Left ventricle myocardium inferior (tissue), 1 donor: Measurements from ENCODE around the gene GNAI1. TPM values are rescaled to one million over a fixed set of nuclear protein-coding genes. Genes with fewer than 3 reads are reported as not detected.

Experiments
- DNase-seq: peaks from one replicate; pipeline ENCODE4 v3.0.0-alpha.2; 2020
- H3K27ac ChIP-seq: fragments of 200-600 bp; replicated peaks from 2 replicates; pipeline ENCODE4 v1.8.0; 2021
- H3K27me3 ChIP-seq: fragments of 200-600 bp; 2 replicates; pipeline ENCODE4 v1.8.0; 2021; ENCODE audit warnings: low read depth
- H3K36me3 ChIP-seq: fragments of 200-600 bp; 2 replicates; pipeline ENCODE4 v1.8.0; 2021
- H3K4me1 ChIP-seq: fragments of 200-600 bp; 2 replicates; pipeline ENCODE4 v1.8.0; 2021
- H3K4me3 ChIP-seq: fragments of 200-600 bp; 2 replicates; pipeline ENCODE4 v1.8.0; 2021; ENCODE audit warnings: mild to moderate bottlenecking, moderate library complexity
- H3K9me3 ChIP-seq: fragments of 200-600 bp; replicated peaks from 2 replicates; pipeline ENCODE4 v1.8.0; 2021
- CTCF ChIP-seq: fragments of 200-600 bp; IDR thresholded peaks from 2 replicates; pipeline ENCODE4 v1.8.0; 2021; ENCODE audit warnings: antibody characterized with exemption, mild to moderate bottlenecking, borderline replicate concordance
- intact Hi-C: fragments of 100-400 bp; cut with micrococcal nuclease; formaldehyde crosslinking; loops from one replicate; pipeline ENCODE4 v1.11.0; 2022
- total RNA-seq: library from RNA; stranded (reverse); fragmentation: NEBNext Ultra II Directional; extraction: Animal tissue kit (Norgen Biotek cat#: 25700); gene quantifications from one replicate; pipeline ENCODE4 v1.2.1, GENCODE V29; 2021
- donor health status: DM: no; HTN: yes; CAD: no; lungs with severe emphysema.

GNAI1 gene
- total RNA-seq, 1 donor from 2014 or later: 14.5 TPM

GRCh38 chr7:80243425-80243824, 108.8 kb downstream of the GNAI1 start:
- Histone ChIP-seq H3K4me1 (peaks cover 7% of the 10 kb centered on the region), H3K9me3 (no peaks in the 10 kb centered on the region), H3K36me3 (no peaks in the 10 kb centered on the region), H3K4me3 (no peak overlapping the region), H3K27ac (no peak overlapping the region), H3K27me3 (no peaks in the 10 kb centered on the region)
- intact Hi-C loops: no loop called here
- no peak for TF ChIP-seq CTCF
- DNase-seq: no peak

GRCh38 chr7:80244206-80244916, 109.7 kb downstream of the GNAI1 start:
- DNase-seq: no peak
- H3K27ac ChIP-seq: peak overlapping the region; percentile 40
- intact Hi-C loops: no loop called here
- no peaks in the 10 kb centered on the region for H3K36me3 ChIP-seq
- H3K9me3 ChIP-seq: no peaks in the 10 kb centered on the region
- no peak overlapping the region for H3K4me3 ChIP-seq
- no peak for TF ChIP-seq CTCF
- H3K4me1 ChIP-seq: peaks cover 7% of the 10 kb centered on the region
- no peaks in the 10 kb centered on the region for H3K27me3 ChIP-seq

- Histone ChIP-seq H3K36me3 (no peaks in the 10 kb centered on the region), H3K27me3 (no peaks in the 10 kb centered on the region), H3K4me1 (peaks cover 7% of the 10 kb centered on the region), H3K9me3 (no peaks in the 10 kb centered on the region), H3K27ac (no peak overlapping the region), H3K4me3 (no peak overlapping the region)
- intact Hi-C loops: no loop called here
- TF ChIP-seq CTCF: no peak
- no peak for DNase-seq
Measured at GRCh38 chr7:80247144-80247543, 112.5 kb downstream of the GNAI1 start.

- H3K9me3 ChIP-seq: no peaks in the 10 kb centered on the region
- H3K27me3 ChIP-seq: no peaks in the 10 kb centered on the region
- TF ChIP-seq CTCF: no peak
- H3K36me3 ChIP-seq: no peaks in the 10 kb centered on the region
- no peak for DNase-seq
- intact Hi-C loops: no loop called here
- peaks cover 7% of the 10 kb centered on the region for H3K4me1 ChIP-seq
- H3K4me3 ChIP-seq: no peak overlapping the region
- no peak overlapping the region for H3K27ac ChIP-seq
Measured at GRCh38 chr7:80247891-80248290, 113.3 kb downstream of the GNAI1 start.

GRCh38 chr7:80249184-80249583, 114.6 kb downstream of the GNAI1 start:
- Histone ChIP-seq H3K4me3 (no peak overlapping the region), H3K27me3 (no peaks in the 10 kb centered on the region), H3K4me1 (peaks cover 7% of the 10 kb centered on the region), H3K36me3 (no peaks in the 10 kb centered on the region), H3K9me3 (no peaks in the 10 kb centered on the region), H3K27ac (no peak overlapping the region)
- TF ChIP-seq CTCF: no peak
- intact Hi-C loops: no loop called here
- no peak for DNase-seq
